GM13977 (cell line): ENCODE results near the gene SKAP1.

ENCODE experiments used
- DNase-seq: peaks from one replicate; pipeline ENCODE4 v3.0.0; 2012; ENCODE audit warnings: low spot score
- in situ Hi-C: fragments of 300-500 bp; cut with MboI; formaldehyde crosslinking; loops from one replicate; pipeline ENCODE4 v1.12.0; 2022; ENCODE audit warnings: low sequenced_read_pairs, low pct_unique_long_range_greater_than_20kb, mixed read lengths, inconsistent platforms; ENCODE audit not compliant: unreplicated experiment
- TF ChIP-seq, protein P1 (sequence below): IDR thresholded peaks from 2 replicates; pipeline ENCODE4 v1.5.1; 2012; ENCODE audit warnings: mild to moderate bottlenecking, control low read depth; ENCODE audit not compliant: insufficient read depth; ENCODE audit errors: extremely low read depth, missing control alignments

The SKAP1 gene

GRCh38 chr17:48101012-48101720 is 328.8 kb downstream of the SKAP1 start, which contains the start of gene CBX1:
TSS of gene CBX1 (minus strand) at chr17:48101478. CDS start at chr17:48077004, 24,474 bp downstream.
- TF ChIP-seq, protein P1, sequence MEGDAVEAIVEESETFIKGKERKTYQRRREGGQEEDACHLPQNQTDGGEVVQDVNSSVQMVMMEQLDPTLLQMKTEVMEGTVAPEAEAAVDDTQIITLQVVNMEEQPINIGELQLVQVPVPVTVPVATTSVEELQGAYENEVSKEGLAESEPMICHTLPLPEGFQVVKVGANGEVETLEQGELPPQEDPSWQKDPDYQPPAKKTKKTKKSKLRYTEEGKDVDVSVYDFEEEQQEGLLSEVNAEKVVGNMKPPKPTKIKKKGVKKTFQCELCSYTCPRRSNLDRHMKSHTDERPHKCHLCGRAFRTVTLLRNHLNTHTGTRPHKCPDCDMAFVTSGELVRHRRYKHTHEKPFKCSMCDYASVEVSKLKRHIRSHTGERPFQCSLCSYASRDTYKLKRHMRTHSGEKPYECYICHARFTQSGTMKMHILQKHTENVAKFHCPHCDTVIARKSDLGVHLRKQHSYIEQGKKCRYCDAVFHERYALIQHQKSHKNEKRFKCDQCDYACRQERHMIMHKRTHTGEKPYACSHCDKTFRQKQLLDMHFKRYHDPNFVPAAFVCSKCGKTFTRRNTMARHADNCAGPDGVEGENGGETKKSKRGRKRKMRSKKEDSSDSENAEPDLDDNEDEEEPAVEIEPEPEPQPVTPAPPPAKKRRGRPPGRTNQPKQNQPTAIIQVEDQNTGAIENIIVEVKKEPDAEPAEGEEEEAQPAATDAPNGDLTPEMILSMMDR, result no peak
- in situ Hi-C loops, result no loop called here
- DNase-seq, result peak; percentile 93

DNA sequence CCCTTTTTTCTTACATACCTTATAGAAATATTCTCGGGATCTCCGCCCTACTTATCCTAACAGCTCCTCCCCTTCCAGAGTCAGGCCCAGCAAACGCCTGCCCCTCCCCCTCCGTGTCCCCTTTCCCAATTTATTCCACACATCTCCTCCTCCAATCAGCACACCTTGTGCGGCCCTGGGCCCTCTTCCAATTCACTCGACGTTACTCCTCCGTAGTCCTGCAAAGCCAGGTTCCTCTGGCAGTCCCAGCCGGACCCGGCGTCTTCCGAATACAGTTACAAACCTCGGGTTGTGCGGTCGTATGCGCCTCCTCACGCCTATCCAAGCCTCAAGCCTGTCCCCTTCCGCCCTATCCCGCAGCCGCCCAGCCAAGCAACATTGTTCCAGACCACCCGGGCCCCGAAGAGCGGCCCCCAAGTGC is 329.4 kb downstream of the SKAP1 start:
- TF ChIP-seq, protein P1, result no peak
- DNase-seq, result no peak
- in situ Hi-C loops, result no loop called here

- DNase-seq, result no peak
- in situ Hi-C loops, result no loop called here
- TF ChIP-seq, protein P1, result no peak
Measured at GRCh38 chr17:48100160-48100559, 329.9 kb downstream of the SKAP1 start.

GRCh38 chr17:48095611-48096010 is 334.4 kb downstream of the SKAP1 start:
- in situ Hi-C loops, result no loop called here
- no peak for DNase-seq
- TF ChIP-seq, protein P1, result no peak

DNA sequence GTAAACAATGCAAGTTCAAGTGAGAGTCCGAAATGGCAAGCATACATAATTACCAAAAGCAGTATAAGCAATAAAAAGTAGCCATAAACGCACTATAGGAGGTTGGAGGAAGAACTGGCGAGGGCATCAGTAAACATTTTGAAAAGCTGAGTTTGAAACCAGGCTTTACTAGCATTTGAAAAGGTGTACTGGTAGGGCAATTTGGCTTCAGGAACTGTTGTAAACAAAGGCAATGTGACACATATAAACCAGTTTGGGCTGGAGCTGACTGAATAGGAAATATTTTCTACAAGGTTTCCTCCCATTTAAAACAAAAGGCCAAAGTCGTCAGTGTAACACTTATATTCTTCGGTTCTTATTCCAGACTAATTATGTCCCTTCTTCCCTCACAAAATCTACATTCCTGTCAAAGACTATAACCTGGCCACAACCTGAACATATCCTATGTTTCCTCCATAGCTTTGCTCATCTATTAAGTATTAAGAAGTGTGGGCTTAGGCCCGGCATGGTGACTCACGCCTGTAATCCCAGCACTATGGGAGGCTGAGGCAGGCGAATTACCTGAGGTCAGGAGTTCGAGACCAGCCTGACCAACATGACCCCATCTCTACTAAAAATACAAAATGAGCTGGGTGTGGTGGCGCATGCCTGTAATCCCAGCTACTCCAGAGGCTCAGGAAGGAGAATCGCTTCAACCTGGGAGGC is 336.5 kb downstream of the SKAP1 start:
- in situ Hi-C loops, result no loop called here
- no peak for DNase-seq
- TF ChIP-seq, protein P1, result no peak

- no peak for DNase-seq
- TF ChIP-seq, protein P1, result no peak
- in situ Hi-C loops, result loop anchor here (5.0 kb wide), 1 partner anchor 57 kb away; no protein-coding TSS in a partner anchor
Measured at GRCh38 chr17:48084932-48085331, 345.1 kb downstream of the SKAP1 start.
